Epithelial cell of proximal tubule (primary cell): ENCODE measurements around the gene PHOSPHO1. TPM values are rescaled to one million over a fixed set of nuclear protein-coding genes. Genes with fewer than 3 reads are reported as not detected.
"Not testable (repeated sequence)": the region's sequence is repeated elsewhere in the genome, so short reads cannot be mapped to it uniquely, and the experiment has no call there.

Source experiments
- DNase-seq: peaks from one replicate; pipeline ENCODE4 v3.0.0-alpha.2; 2011; ENCODE audit warnings: low read depth
- H3K4me3 ChIP-seq: 2 replicates; pipeline ENCODE4 v1.5.1; 2011; ENCODE audit warnings: low read depth, mild to moderate bottlenecking, low read length
- CTCF ChIP-seq: conservative IDR thresholded peaks from 2 replicates; pipeline ENCODE4 v1.5.1; 2012; ENCODE audit warnings: low read depth, mild to moderate bottlenecking, low read length
- total RNA-seq: library from RNA; depleted of rRNA; stranded (reverse); fragments of >200 nt; gene quantifications from 2 replicates; pipeline ENCODE4 v1.2.3, GENCODE V29; 2015

Gene PHOSPHO1
- total RNA-seq, result 0.22 TPM in 1 of 2 replicates, not detected in the other

- H3K4me3 ChIP-seq, result peak within 1 kb of the TSS; percentile 69
- no peak for TF ChIP-seq CTCF
- no peak for DNase-seq
Observed at GRCh38 chr17:49230636-49231562, at the start of gene PHOSPHO1. TSS of gene PHOSPHO1 (minus strand) at chr17:49230787. CDS start at chr17:49226691, 4,096 bp downstream.

GRCh38 chr17:49280061-49280460 lies 49.5 kb upstream of the PHOSPHO1 start:
- no peak for DNase-seq
- H3K4me3 ChIP-seq, result no peak overlapping the region
- no peak for TF ChIP-seq CTCF

GRCh38 chr17:49279263-49280015 lies 48.9 kb upstream of the PHOSPHO1 start:
- not testable (repeated sequence) for H3K4me3 ChIP-seq, DNase-seq

- DNase-seq, result no peak
- TF ChIP-seq CTCF, result no peak
Observed at GRCh38 chr17:49278076-49278475, 47.5 kb upstream of the PHOSPHO1 start.

GRCh38 chr17:49277638-49278037 lies 47.1 kb upstream of the PHOSPHO1 start:
- DNase-seq, result no peak
- no peak for TF ChIP-seq CTCF
- H3K4me3 ChIP-seq, result no peak overlapping the region

More at GRCh38 chr17:49278076-49278475, 47.5 kb upstream of the PHOSPHO1 start:
- no peak overlapping the region for H3K4me3 ChIP-seq

- H3K4me3 ChIP-seq, DNase-seq: not testable (repeated sequence)
Observed at GRCh38 chr17:49275981-49276380, 45.4 kb upstream of the PHOSPHO1 start.

GRCh38 chr17:49269356-49269755 lies 38.8 kb upstream of the PHOSPHO1 start:
- DNase-seq, result no peak
- no peak for TF ChIP-seq CTCF
- no peak overlapping the region for H3K4me3 ChIP-seq
